8988T (cell line): ENCODE data around the gene IL5.

Source experiments
- DNase-seq: peaks from one replicate; pipeline ENCODE4 v3.0.0; 2011

The IL5 gene

DNA sequence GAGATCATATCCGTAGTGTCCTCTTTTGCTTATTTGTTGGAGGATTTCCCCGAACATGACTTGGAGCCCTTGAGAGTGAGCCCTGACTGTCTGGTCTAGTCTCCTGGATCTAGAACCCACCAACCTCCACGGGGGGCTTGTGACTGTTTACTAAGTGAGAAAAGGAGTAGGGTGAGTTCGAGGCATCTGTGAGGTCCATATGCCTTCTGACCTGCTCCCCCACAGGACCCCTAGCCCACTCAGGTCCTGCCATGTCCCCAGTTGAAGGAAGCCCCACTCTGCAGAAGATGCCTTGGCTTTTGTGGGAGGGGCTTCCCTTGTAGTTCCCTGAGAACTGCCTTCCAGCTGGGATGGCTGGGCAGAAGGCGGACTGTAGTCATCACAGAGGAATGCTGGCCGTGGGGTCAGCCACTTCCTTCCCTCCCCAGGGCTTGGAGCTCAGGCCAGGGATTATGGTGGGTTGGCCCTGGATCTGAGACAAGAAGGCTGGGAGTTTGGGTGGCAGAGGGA is 45.8 kb downstream of the IL5 start:
- peak; percentile 88 for DNase-seq

- peak; percentile 79 for DNase-seq
Observed at GRCh38 chr5:132496631-132497487, 46.5 kb downstream of the IL5 start.

GRCh38 chr5:132496191-132496630 is 47.1 kb downstream of the IL5 start:
- peak; percentile 82 for DNase-seq

DNA sequence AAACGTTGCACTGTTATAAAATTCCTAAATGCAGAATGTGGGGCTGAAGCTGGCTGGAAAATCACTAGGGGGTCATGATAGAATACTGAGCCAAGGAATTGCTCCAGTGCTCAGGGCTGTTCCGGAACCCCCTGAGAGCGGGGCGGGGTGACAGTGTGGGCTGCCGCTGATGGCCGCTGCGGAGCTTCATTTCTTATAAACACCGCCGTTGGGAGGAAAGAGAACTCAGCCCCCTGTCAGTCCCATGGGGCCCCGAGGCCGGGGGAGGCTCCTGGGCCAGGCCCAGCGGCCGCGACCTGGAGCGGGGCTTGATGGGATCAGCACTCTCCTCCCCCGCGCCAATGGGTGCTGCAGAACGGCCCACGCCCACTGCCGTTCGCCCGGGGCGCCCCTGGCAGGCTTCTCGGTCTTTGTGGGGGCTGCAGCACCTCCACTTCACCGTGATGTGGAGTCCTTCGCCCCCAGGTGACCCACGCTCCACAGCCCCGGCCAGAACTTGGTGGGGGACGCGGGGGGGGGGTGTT is 47.6 kb downstream of the IL5 start:
- peak; percentile 87 for DNase-seq

- no peak for DNase-seq
Observed at GRCh38 chr5:132493821-132494220, 49.5 kb downstream of the IL5 start.

DNA sequence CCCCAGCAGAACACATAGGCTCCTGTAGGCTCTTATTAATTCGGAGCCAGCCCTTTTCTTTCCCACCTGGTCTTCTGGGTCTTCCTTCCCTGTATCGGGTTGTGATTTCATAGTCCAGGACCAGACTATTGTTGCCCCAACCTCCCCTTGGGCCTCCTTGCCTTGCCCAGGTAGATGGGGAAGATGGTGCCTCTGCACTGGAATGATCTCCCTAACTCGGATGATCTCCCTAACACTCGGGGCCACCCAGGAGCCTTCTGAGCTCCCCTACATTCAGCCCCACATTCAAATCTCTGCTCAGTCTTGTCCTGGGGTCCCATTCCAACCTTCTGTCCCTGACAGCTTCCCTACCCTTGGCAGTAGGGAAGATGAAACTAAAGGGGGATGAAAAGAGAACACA is 50.1 kb downstream of the IL5 start:
- no peak for DNase-seq

DNA sequence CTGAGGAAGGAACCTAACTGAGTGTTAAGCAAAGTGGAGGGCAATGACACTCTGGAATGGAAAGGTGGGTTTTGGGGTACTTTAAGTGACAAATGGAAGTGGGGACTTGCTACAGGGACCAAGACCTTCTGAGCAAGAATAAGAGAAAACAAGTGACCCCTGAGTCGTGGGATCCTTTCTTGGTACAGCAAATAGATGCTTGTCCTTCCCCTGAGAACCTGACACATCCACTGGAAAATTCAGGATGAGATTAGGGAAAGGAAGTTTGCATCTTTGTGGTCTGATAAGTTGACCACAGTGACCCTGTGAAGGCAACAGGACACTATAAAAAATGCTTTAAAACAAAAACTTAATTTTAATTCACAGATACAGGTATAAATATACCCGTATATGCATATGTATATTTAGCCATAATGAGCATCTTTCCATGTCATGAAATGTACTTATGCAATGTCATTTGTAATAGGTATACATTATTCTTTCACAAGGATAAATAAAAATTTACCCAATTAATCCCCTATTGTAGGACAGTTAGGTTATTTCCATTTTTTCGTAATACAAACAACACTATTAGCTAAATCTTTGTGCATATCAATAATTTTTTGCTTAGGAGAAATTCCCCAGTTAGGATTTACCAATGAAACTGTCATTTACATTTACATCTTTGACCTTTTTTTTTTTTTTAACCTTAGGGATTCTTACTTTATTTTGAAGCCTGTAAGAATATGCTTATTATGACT is 50.8 kb downstream of the IL5 start:
- DNase-seq: no peak
